AG09319 (cell line): ENCODE measurements around the gene MED20.

Source experiments
- DNase-seq: peaks from one replicate; pipeline ENCODE4 v3.0.0-alpha.2; 2010; ENCODE audit warnings: low read depth; ENCODE audit errors: extremely low read depth
- TF ChIP-seq, protein P1 (sequence below): IDR thresholded peaks from 2 replicates; pipeline ENCODE4 v1.5.1; 2011; ENCODE audit warnings: low read depth, mild to moderate bottlenecking, inconsistent platforms, low read length, moderate library complexity

The MED20 gene, protein sequence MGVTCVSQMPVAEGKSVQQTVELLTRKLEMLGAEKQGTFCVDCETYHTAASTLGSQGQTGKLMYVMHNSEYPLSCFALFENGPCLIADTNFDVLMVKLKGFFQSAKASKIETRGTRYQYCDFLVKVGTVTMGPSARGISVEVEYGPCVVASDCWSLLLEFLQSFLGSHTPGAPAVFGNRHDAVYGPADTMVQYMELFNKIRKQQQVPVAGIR

DNA sequence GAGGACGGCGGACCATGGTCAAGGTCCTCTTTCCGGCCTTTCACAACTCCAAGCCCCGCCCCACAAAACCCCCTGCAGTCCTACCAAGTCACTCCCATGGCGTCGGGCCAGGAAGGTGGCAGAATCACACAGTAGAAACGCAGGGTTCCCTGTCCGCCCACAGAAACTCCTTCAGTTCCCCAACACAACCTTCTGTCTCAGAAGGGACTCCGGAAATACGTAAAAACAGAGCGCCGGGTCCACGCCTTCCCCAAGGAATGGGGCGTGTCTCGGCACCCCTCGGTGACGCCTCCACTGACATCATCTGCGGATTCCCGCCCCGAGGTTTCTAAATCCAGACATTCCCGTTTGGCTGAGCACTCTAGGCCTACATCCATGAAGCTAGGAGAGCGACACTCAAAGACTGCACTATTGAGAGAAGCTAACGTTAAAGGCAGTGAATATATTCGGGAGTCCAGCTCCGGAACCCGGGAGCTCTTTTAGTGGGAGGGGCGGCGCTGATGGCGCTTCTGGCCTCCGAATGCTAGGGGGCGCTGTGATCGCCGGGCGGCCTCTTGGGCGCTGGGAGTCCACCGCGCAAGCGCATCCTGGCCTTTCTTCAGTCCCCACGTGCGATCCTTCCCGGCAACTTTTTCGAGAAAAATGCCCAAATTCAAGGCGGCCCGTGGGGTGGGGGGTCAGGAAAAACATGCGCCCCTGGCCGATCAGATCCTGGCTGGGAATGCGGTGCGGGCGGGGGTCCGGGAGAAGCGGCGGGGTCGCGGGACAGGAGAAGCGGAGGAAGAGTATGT, at the start of gene MED20, which contains the start of gene BYSL:
TSS of gene MED20 (minus strand) at position 219 of the 791 bp plus-strand sequence. CDS start at position 98, 121 bp downstream.
TSS of gene BYSL (plus strand) at position 579 of the 791 bp plus-strand sequence. CDS start at position 643, 64 bp downstream.
- TF ChIP-seq, protein P1, sequence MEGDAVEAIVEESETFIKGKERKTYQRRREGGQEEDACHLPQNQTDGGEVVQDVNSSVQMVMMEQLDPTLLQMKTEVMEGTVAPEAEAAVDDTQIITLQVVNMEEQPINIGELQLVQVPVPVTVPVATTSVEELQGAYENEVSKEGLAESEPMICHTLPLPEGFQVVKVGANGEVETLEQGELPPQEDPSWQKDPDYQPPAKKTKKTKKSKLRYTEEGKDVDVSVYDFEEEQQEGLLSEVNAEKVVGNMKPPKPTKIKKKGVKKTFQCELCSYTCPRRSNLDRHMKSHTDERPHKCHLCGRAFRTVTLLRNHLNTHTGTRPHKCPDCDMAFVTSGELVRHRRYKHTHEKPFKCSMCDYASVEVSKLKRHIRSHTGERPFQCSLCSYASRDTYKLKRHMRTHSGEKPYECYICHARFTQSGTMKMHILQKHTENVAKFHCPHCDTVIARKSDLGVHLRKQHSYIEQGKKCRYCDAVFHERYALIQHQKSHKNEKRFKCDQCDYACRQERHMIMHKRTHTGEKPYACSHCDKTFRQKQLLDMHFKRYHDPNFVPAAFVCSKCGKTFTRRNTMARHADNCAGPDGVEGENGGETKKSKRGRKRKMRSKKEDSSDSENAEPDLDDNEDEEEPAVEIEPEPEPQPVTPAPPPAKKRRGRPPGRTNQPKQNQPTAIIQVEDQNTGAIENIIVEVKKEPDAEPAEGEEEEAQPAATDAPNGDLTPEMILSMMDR, result peak; percentile 94
- DNase-seq, result peak; percentile 80

DNA sequence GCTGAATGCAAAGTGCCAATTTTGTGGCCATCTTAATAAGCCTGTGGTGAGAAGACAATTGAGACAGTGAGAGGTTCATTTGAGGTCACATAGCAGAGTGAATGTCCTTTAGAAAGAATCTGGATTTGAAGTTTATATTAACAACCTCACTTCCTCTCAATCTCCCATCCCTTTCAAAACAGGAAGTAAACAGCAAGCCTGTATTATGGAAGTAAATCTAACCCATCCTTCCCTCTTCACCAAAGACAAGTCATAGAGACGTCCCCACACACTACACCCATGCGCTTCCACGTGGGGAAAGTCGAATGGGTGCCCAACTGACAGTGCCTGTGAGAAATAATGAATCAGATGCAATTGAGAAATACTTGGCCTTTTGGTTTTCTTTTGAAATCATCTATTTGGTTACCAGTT, 49.5 kb upstream of the MED20 start:
- TF ChIP-seq, protein P1, result no peak
- no peak for DNase-seq

DNA sequence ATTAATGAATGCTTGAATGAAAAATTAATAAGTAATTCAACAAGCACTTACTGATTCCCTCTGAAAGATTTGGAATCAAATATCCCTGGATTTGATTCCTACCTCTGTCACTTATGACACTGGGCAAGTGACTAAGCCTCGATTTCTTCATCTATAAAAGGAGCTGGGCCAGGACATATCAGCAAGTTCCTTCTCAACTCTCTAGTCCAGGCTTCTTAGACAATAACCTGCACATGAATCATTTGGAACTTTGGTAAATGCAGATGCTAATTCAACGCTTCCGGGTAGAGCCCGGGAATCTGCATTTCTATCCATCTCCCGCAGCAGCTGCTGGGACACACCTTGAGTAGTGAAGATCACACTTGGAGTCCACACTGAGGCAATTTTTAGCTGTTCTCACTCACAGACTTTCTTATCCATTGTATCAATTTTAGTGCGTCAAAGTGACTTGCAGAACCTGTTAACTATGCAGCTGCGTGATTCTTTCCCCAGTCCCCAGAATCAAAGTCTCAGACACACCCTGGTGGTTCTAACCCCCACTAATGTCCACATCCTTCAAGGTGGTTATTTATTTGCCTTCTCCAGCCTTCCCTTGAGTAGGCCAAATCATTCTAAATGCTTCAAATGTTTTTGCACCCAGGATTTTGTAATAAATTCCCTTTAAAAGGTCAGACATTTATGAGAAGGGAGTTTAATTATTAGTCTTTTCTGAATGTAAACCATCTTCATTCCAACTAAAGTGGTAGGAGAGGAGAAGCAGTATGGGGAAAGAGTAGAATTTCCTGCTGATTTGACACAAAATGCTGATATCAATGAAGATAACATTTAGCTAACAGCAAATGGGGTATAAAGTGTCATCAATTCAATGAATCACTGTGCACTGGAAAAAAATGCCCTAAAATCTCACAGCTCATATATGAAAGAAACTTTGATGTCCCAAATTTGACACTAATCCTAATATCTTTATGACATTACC, 46.7 kb upstream of the MED20 start:
- DNase-seq, result no peak

DNA sequence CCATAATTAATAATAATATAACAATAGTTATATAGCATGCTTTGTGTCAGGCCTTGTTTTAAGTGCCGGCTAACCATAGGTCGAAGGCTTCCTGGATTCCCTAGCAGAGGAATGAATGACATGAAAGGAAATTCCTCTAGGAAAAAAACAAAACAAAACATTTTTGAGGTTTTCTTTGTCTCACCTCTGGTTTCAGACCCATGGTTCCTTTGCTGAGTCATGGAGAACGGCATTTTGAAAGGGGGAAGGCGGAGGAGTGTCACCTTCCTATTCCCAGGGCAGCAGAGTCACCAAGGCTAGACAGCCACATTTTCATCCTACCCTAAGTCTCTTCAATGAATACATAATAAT, 46.0 kb upstream of the MED20 start:
- TF ChIP-seq, protein P1, result no peak
- DNase-seq, result no peak

More for the DNA sequence above, 46.7 kb upstream of the MED20 start:
- TF ChIP-seq, protein P1, result no peak

DNA sequence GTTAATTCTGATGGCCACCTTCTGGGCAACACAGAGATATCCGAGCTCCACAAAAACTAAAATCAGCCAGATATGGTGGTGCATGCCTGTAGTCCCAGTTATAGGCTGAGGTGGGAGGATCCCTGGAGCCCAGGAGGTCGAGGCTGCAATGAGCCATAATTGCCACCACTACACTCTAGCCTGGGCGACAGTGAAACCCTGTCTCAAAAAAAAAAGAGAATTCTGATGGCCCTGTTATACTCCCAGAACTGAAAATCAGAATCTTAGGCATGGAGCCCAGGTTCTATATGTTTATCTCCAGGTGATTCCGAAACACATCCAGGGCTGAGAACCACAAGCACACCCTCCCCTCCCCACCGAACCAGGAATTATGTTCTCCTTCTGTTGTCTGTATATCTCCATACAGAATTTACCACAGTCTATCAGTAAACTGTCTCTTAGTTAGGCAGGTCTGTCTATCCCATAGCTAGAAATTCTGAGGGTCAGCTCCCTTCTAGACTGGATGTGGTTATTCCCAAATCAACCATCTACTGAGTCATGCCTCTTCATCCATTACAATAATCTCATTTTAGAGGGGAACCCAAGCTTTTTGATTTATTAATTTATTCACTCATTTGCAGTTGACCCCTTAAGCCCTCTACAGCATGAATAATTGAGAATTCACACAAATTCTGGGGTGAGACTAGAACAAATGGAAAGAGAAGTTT, 45.4 kb upstream of the MED20 start:
- no peak for DNase-seq
- TF ChIP-seq, protein P1, result no peak

DNA sequence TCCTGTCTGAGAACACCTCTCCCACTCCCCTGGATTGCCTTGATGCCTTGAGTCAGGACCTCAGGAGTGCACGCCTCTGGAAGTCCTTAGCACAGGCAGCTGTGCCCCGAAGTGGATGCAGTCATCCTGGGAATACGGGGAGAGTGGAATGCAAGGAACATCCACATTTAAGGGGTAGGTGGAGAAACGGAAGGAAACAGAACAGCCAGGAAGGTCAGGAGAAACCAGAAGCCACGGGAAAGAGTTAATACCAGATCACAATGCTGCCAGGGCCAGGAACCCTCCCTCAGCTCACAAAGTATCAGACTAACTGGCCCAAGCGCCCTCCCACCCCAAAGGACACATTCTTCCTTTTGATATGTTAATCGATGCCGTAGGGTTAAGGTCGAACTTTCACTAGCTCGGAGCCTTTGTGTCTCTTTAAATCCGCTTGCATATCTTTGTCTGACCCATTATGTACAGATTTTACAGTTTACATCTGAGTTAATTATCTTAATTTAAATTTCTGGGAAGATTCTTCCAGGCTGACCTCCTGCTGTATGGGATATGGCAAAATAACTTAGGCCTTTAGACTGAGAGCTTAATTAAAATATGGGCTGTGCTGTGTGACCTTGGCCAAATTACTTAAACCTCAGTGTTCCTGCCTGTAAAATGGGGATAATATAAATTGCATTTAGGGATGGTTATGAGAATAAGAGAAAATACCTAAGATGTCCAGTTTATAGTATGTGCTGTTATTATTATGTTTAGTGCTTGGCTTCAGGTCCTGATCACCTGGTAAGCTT, 44.7 kb upstream of the MED20 start:
- TF ChIP-seq, protein P1, result no peak
- no peak for DNase-seq
